ENCODE results near the gene ZMIZ2. TPM values are rescaled to one million over a fixed set of nuclear protein-coding genes. Genes with fewer than 3 reads are reported as not detected.

Gene ZMIZ2
- total RNA-seq, 1 donor from 2014 or later, result 73.5 TPM

DNA sequence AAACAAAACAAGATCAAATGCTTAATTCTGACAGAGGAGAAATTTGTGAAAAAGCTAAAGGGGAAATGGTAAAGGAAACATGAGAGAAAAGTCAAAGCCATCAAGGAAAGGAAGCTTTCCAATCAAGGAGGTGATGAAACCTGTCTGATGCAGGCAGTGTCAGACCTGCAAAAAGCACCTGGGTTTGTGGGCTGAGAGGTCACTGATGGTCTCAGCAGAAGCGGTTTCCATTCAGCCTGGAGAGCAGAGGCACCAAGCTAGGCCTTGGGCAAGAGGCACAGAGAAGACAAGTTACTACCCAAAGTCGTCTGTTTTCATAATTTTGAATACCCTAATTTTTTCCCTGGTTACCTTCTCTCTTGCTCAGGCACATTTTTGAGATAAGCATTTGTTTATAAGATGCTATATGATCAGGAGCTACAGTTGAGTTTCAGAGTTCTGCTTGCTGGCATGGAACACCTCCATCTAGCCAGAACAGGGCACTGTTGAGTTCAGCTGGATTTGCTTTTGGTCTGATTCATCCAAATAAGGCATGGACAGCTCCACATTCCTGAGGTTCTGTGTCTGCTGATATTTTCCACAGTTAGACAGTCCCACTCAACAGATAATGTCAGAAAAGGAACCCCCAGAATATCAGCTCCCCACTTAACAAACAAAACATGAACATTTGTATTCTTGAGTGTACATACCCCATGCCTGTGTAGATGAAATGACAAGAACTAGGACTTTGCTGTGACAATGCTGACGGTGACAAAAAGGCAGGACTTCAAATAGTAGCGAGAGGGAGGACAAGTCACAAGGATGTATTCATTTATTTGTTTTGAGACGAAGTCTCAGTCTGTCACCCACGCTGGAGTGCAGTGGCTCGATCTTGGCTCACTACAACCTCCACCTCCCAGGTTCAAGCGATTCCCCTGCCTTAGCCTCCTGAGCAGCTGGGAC, 42.9 kb downstream of the ZMIZ2 start:
- Mint-ChIP-seq H3K9me3 (ENCODE audit: low read depth) (no peaks in the 10 kb centered on the region), H3K27me3 (ENCODE audit: low read depth) (no peaks in the 10 kb centered on the region), H3K27ac (ENCODE audit: unreplicated experiment) (peak overlapping the region; percentile 86), H3K4me3 (ENCODE audit: unreplicated experiment) (no peak overlapping the region), H3K36me3 (ENCODE audit: low read depth) (no peaks in the 10 kb centered on the region), H3K4me1 (ENCODE audit: low read depth) (peaks cover 25% of the 10 kb centered on the region)
- TF ChIP-seq, protein P1, sequence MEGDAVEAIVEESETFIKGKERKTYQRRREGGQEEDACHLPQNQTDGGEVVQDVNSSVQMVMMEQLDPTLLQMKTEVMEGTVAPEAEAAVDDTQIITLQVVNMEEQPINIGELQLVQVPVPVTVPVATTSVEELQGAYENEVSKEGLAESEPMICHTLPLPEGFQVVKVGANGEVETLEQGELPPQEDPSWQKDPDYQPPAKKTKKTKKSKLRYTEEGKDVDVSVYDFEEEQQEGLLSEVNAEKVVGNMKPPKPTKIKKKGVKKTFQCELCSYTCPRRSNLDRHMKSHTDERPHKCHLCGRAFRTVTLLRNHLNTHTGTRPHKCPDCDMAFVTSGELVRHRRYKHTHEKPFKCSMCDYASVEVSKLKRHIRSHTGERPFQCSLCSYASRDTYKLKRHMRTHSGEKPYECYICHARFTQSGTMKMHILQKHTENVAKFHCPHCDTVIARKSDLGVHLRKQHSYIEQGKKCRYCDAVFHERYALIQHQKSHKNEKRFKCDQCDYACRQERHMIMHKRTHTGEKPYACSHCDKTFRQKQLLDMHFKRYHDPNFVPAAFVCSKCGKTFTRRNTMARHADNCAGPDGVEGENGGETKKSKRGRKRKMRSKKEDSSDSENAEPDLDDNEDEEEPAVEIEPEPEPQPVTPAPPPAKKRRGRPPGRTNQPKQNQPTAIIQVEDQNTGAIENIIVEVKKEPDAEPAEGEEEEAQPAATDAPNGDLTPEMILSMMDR (IDR thresholded peaks at IDR 0.05), result peak; percentile 63
- DNase-seq (ENCODE audit: low spot score), result no peak

DNA sequence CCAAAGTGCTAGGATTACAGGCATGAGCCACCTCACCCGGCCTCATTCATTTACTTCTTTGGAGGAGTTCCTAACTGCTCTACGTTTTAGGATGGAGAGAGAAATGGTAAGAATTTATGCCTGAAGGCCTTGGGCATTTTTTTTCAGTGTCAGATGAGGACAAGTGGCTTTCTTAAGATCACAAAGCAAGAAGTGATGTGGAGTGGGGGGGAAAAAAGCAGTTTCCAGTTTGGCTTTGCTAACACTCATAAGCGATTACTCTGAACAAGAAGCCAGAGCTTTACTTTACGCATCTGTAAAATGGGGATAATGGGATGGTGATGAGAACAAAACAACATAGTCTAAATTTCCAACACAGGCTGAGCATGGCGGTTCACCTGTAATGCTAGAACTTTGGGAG, 45.3 kb downstream of the ZMIZ2 start:
- no peaks in the 10 kb centered on the region for H3K27me3 Mint-ChIP-seq (ENCODE audit: low read depth)
- TF ChIP-seq, protein P1 (IDR thresholded peaks at IDR 0.05), result no peak
- no peak for DNase-seq (ENCODE audit: low spot score)
- no peaks in the 10 kb centered on the region for H3K9me3 Mint-ChIP-seq (ENCODE audit: low read depth)
- no peak overlapping the region for H3K4me3 Mint-ChIP-seq (ENCODE audit: unreplicated experiment)
- H3K36me3 Mint-ChIP-seq (ENCODE audit: low read depth), result peaks cover 4% of the 10 kb centered on the region
- peak overlapping the region; percentile 41 for H3K27ac Mint-ChIP-seq (ENCODE audit: unreplicated experiment)
- peaks cover 36% of the 10 kb centered on the region for H3K4me1 Mint-ChIP-seq (ENCODE audit: low read depth)

DNA sequence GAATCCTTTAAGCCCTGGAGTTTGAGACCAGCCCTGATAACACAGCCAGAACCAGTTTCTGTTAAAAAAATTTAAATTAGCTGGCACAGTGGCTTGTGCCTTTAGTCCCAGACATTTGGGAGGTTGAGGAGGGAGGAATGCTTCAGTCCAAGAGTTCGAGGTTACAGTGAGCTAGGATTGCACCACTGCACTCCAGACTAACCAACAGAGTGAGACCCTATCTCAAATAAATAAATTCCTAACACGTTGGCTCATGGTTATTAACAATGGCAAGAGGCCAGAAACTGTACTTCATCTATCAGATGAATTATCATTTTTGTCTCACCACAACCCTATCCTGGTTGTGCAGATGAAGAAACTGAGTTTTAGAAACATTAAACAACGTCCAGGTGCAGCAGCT, 45.7 kb downstream of the ZMIZ2 start:
- H3K36me3 Mint-ChIP-seq (ENCODE audit: low read depth), result peaks cover 4% of the 10 kb centered on the region
- H3K9me3 Mint-ChIP-seq (ENCODE audit: low read depth), result no peaks in the 10 kb centered on the region
- peaks cover 38% of the 10 kb centered on the region for H3K4me1 Mint-ChIP-seq (ENCODE audit: low read depth)
- DNase-seq (ENCODE audit: low spot score), result no peak
- no peaks in the 10 kb centered on the region for H3K27me3 Mint-ChIP-seq (ENCODE audit: low read depth)
- H3K27ac Mint-ChIP-seq (ENCODE audit: unreplicated experiment), result peak overlapping the region; percentile 41
- TF ChIP-seq, protein P1 (IDR thresholded peaks at IDR 0.05), result no peak
- no peak overlapping the region for H3K4me3 Mint-ChIP-seq (ENCODE audit: unreplicated experiment)

DNA sequence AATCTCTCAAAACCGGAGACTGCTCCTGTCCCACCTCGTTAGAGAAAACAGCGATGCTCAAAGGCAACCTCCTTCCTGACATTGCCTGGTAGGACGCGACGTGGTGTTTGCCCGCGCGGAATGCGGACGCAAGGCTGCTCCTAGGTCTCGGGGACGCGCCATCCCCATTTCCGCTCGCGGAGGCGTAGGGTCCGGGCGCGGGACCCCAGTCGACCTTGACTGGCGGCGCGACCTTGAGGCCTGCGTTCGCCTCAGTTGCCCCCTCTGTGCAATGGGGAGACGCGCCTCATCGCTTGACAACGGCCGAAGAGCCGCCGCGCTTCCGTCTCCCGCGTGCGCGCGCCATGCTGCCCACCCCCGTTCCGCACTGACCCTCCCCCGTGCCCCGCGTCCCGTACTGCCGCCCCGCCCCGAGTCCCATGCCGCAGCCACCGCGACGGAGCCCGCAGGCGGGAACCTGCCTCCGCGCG, 47.4 kb downstream of the ZMIZ2 start:
- peak overlapping the region; percentile 86 for H3K4me3 Mint-ChIP-seq (ENCODE audit: unreplicated experiment)
- no peaks in the 10 kb centered on the region for H3K27me3 Mint-ChIP-seq (ENCODE audit: low read depth)
- H3K27ac Mint-ChIP-seq (ENCODE audit: unreplicated experiment), result peak overlapping the region; percentile 97
- peaks cover 50% of the 10 kb centered on the region for H3K4me1 Mint-ChIP-seq (ENCODE audit: low read depth)
- DNase-seq (ENCODE audit: low spot score), result no peak
- H3K36me3 Mint-ChIP-seq (ENCODE audit: low read depth), result peaks cover 18% of the 10 kb centered on the region
- TF ChIP-seq, protein P1 (IDR thresholded peaks at IDR 0.05), result no peak
- no peaks in the 10 kb centered on the region for H3K9me3 Mint-ChIP-seq (ENCODE audit: low read depth)

DNA sequence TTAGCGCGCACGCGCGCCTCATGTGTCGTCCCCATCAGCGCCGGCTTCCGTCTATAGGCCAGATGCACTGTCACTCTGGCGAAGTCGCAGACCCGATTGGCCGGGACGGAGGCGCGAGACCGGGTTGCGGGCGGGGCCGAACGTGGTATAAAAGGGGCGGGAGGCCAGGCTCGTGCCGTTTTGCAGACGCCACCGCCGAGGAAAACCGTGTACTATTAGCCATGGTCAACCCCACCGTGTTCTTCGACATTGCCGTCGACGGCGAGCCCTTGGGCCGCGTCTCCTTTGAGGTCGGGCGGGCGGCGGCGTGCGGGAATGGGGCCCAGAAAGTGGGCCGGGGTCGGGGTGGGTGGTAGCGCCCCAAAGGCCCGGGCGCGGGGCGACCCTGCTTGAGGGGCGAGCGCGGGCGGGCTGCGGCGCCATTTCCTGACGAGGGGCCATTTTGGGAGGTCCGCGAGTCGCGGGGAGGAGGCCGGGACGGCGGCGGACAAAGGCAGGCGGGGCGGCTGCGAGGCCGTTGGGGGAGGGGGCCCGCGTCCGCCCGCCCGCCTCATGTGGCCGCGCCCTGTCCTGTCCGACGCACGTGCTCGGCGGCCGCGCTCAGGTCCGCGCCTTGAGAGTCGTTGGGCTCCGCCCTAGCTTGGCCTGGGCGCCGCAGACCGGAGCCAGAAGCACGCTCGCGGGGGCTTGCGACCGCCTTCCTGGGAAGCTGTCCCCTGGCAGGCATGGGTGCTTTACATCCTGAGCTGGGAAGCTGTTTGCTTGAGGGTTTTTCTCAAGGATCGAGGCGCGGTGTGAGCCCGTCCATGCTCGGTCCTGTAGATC, 48.1 kb downstream of the ZMIZ2 start, which contains the start of gene PPIA:
Gene PPIA (plus strand): TSS at position 178 of the 825 bp plus-strand sequence. CDS start 44 bp downstream, at position 222.
- Mint-ChIP-seq H3K36me3 (ENCODE audit: low read depth) (peaks cover 24% of the 10 kb centered on the region), H3K27me3 (ENCODE audit: low read depth) (no peaks in the 10 kb centered on the region), H3K9me3 (ENCODE audit: low read depth) (no peaks in the 10 kb centered on the region), H3K27ac (ENCODE audit: unreplicated experiment) (peak within 1 kb of the TSS; percentile 97), H3K4me1 (ENCODE audit: low read depth) (peaks cover 48% of the 10 kb centered on the region), H3K4me3 (ENCODE audit: unreplicated experiment) (peak within 1 kb of the TSS; percentile 86)
- peak; percentile 100 for DNase-seq (ENCODE audit: low spot score)
- TF ChIP-seq, protein P1 (IDR thresholded peaks at IDR 0.05), result no peak

All from chondrocyte (in vitro differentiated cells).